ENCODE results near the gene NAT10. TPM values are rescaled to one million over a fixed set of nuclear protein-coding genes. Genes with fewer than 3 reads are reported as not detected.

The NAT10 gene
- total RNA-seq, 1 donor from 2014 or later: 20.9 TPM

DNA sequence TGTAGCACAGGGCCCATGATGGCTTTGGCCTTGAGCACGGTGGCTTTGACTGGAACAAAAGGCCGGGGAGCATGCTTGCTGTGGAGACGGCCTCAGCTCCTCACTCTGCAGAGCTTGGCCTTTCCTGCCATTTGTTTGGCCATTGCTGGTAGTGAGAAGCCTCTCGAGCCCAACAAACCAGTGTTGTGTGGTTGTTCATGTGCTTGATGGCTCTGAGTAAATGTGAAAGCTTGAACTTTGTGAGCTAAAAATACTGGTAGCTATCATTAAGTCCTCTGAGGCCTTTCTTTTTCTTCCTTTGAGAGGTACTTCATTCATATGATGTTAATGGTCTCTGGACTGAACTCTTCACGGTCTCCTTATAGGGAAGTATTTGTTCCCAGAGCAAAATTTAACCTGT is 39.6 kb downstream of the NAT10 start:
- DNase-seq (no peak), ATAC-seq (ENCODE audit: poor library complexity) (no peak)
- intact Hi-C loops (cut with DNase I): loop anchor here (10.0 kb wide), 1 partner anchor 140 kb away; no protein-coding TSS in a partner anchor

DNA sequence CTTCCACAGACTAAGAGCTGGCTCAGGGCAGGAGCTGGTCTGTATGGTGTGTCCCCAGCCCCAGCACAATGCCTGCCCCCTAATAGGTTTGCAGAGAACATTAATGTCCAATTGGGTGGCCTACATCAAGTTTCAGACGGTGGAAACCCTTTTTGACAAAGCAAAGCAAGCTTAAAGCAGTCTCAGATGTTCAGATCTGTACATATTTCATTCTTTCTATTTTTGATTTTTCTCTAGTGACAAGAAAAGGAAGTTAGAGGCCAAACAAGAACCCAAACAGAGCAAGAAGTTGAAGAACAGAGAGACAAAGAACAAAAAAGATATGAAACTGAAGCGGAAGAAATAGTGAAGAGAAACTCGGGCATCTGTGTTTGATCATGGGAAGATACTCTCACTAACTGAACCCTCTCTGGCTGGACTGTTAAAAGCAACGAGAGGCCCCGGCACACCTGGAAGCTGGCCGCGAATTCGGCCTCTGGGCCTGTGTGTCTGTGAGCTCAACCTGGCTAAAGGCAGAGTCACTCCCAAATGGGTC is 40.5 kb downstream of the NAT10 start:
- ATAC-seq (ENCODE audit: poor library complexity) (no peak), DNase-seq (no peak)
- intact Hi-C loops (cut with DNase I): loop anchor here (10.0 kb wide), 1 partner anchor 141 kb away; no protein-coding TSS in a partner anchor

DNA sequence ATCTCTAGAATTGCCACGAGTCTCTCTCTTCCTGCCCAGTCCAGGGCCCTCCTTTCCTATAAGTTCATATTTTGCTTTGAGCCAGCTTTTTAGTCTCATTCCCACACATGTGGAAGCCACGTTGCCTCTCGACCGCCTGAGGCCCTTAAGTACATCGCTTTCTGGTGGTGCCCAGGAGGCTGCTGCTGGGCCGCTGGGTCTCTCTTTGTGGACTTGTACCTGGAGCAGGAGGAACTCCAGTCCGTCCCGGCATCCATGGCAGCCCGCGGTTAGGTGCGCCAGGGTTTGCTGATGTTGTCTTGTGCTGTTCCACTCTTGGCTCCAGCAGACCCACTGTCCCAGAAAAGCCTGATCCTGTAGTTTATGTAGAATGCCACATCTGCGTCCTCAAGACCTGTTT is 41.0 kb downstream of the NAT10 start:
- no peak for ATAC-seq (ENCODE audit: poor library complexity)
- no peak for DNase-seq
- intact Hi-C loops (cut with DNase I): loop anchor here (10.0 kb wide), 1 partner anchor 142 kb away; no protein-coding TSS in a partner anchor

DNA sequence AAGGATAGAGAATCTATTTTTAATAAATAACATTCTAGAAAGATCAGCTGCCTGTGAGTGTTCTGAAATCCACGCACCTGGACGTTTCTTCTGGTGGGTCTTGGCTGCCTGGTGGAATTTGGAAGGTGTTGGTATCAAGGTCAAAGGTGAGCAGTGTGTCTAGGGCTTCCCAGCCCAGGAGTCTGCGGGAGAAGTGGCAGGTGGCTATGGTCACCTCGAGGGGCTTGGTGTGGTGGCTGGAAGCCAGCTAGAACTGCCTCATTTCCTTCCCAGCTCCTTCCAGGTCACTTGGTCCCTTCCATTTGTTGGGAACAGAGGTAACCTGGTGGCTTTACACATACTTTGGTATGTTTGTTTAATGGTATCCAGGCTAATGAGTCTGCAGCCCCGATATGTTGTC is 41.4 kb downstream of the NAT10 start:
- DNase-seq (no peak), ATAC-seq (ENCODE audit: poor library complexity) (no peak)
- intact Hi-C loops (cut with DNase I): loop anchor here (10.0 kb wide), 1 partner anchor 142 kb away; no protein-coding TSS in a partner anchor

DNA sequence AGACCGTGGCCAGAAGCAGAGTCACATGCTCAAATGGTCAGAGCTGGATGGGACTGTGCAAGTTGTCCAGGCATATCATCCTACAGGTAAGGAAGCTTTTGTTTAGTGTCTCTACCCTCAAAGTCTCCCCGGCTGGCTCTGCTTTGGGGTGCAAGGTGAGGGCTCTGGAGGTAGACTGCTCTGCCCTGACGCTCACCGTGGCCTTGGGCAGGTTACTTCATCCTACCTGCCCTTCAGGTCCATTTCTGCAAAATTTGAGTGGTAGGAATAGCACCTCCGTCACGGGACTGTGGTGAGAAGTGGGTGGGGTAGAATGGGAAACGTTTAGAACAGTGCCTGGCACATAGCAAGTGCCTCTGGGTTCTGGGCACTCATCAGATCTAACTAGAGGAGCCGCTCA is 42.2 kb downstream of the NAT10 start:
- intact Hi-C loops (cut with DNase I): loop anchor here (10.0 kb wide), 1 partner anchor 143 kb away; no protein-coding TSS in a partner anchor
- no peak for ATAC-seq (ENCODE audit: poor library complexity)
- DNase-seq: no peak

DNA sequence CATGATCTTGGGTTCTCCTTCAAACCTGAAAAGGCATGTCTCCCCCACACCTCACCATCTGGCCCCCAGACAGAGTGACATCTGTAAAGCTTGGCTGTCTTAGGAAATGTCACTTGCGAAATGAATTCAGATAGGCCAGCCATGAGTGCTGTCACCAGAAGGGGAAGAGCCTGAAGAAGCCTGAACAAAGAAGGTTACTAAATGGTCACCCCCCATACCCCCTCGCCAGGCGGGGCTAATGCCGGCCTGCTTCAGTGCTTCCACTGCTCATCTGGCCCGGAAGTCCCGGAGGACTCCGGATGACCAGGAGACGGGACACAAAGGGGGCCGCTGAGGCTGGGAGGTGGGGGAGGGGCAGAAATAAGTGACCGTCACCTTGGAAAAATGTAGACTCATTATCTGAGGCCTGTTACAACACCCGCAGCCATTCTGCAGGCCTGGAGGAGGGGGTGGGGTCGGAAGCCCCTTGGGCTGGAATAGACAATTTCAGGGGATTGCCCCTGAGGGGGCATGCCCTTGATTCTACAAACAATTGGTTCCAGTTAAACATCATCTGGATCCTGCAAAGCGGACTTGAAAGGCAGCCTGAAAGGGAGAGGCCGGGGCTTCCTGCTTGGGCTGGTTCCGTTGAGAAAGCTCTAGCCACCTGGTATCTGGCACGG is 43.2 kb downstream of the NAT10 start:
- DNase-seq (no peak), ATAC-seq (ENCODE audit: poor library complexity) (no peak)
- intact Hi-C loops (cut with DNase I): loop anchor here (10.0 kb wide), 1 partner anchor 144 kb away; no protein-coding TSS in a partner anchor

DNA sequence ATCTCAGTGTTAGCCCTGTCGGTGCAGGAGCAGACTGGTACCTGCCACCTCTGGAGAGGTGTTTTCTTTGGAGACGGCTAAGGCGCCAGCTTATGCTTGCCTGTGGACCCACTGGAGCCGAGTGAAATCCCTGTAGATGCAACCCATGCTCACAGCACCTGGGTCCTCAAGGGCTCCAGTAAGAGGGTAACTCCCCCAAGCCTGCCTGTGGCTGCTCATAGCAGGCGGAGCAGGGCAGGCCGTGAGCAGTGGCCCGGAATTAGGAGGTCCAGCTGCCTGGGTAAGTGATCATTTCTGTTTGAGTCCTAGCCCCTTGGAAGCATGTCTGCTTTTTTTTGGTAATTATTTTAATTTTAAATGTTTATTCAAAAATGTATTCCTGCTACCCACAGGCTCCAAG is 43.8 kb downstream of the NAT10 start:
- DNase-seq (no peak), ATAC-seq (ENCODE audit: poor library complexity) (no peak)

DNA sequence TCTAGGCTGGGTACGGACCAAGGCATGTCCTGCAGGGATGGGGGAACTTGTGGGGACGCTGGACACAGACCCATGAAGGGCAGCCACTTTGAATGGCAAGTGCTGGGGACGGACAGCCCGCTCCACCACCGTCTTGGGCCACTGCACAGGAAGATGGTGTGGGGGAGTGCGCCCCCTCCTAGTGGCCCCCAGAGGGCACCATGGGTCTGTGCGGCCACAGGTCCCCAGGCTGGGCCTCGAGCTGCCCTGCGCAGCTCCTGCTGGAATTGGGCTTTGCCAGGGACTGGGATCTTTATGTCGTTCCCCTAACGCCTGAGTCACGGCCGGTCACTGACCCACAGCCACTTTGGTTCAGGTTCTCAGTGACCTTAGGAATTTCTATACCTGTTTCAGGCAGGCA is 44.4 kb downstream of the NAT10 start:
- no peak for ATAC-seq (ENCODE audit: poor library complexity)
- no peak for DNase-seq
- intact Hi-C loops (cut with DNase I): loop anchor here (10.0 kb wide), 1 partner anchor 145 kb away; no protein-coding TSS in a partner anchor

More for the DNA sequence above, 43.8 kb downstream of the NAT10 start:
- intact Hi-C loops (cut with DNase I): loop anchor here (10.0 kb wide), 1 partner anchor 144 kb away; no protein-coding TSS in a partner anchor

DNA sequence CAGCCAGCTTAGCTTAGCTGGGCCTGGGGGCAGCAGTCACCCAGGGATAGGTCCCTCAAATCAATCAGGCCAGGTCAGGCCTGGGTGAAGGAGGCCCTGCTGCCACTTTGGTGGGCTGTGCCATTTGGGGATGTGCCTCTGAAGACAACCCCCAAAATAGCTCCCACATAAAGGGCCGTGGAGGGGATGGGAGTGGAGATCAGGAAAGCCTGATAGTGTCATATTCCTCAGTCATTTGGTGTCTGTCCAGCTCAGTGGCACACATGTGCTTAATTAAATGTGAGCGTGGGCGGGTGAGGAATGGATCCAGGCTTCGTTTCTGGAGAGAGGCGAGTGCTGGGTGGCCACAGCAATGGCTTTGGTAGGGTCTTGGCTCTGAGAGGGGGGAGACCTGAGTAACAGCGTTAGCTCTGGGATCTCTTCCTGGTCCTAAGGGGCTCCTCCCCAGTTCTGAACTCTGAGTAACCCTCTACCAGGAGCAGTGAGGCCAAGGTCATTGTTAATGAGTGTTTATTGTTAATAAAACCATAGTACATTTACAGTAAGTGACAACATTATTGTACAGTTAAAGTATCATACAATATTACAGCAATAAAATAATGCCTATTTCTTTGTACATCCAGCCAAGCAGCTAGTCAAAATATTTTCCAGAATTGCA is 45.2 kb downstream of the NAT10 start:
- intact Hi-C loops (cut with DNase I): no loop called here
- ATAC-seq (ENCODE audit: poor library complexity) (no peak), DNase-seq (no peak)

DNA sequence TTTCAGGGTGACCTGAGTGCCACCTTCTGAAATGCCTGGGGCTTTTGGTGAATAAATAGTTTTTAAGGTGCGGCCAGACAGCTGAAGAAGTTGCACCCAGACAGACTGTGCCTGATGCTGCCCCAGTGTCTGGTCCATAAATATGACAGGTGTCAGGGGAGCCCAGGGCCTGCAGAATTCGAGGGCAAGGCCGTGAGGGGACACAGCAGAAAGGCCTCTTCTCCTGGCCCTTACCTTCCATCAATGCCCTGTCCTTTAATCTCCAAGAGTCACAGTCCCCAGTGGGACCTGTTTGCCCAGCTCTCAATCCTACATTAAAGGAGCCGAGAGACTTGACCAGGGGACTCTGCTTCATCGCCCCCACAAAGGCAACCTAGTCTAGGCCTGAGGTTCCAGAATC is 45.7 kb downstream of the NAT10 start:
- intact Hi-C loops (cut with DNase I): no loop called here
- ATAC-seq (ENCODE audit: poor library complexity): no peak
- no peak for DNase-seq

DNA sequence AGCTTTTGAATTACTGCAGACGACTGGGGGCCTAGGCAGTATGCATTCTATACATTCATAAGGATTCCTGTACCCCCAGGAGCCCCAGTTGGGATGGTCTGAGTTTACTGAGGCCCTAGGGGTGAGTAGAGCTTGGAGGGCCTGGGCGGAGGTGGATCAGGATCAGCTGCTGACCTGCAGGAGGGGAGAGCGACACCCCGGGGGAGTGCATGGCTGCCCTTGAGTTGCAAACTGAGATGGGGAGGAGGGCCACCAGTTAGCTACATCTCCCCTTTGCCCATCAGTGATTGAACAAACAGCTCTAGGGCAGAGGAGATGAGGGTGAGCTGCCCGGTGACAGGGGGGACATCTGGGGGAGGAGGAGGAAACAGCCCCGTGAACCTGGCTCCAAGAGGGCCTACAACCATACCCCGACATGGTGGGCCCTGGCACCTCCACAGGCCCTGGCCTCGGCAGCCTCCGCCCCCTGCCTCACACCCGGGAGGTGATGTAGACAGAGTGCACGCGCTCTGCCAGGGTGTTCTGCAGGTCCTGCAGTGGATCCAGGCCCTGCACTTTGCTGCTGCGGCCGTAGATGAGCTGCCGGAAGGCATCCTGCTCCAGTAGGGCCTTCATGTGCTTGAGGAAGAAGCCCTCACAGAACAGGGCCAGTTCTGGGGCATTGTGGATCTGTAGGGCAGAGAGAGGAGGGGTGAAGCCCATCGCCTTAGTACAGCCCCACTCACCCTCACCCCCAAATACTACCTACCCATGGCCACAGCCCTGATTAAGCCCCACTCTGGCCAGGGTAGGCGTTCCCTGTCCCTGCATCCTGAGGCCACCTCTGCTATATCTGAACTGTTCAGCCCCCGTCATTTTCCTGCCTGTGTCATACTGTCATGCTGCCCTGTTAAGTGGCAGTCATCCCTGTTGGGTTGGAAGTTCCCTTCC is 46.8 kb downstream of the NAT10 start:
- DNase-seq (no peak), ATAC-seq (ENCODE audit: poor library complexity) (no peak)
- intact Hi-C loops (cut with DNase I): no loop called here

DNA sequence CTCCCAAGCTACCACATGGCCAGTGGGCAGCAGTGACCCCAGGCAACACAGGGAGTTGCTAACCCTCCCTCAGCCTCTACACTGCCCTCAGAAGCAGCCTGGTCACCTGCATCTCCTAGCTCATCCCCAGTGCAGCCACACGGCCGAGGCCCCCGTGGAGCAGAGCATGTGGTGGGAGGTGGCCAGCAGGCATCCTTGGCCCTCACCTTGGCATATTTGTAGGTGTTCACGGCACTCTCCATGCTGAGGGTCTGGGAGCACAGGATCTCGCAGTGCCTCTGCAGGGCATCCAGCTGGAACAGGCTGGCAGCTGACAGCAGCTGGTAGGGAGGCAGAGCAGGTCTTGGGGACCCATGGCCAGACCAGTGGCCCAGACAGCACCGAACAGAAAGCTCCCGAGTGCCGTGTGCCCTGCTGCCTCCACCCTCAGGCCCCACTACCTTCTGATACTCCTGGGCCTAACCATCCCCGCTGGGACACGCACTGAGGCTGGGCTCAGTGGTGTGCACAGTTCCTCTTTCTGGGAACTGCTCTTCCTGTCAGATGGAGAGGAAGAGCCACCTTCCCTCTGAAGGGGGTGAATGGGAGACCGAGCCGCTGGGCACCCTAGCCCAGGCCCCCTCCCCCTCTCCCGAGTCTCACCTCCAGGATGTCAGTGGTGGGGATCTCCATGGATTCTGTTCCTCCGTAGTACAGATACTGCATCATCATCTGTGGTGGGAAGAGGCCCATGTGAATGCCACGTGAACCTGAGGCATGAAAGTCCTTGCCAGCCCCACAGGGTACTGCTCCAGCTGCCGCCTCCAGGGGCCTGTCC is 48.8 kb downstream of the NAT10 start:
- DNase-seq (no peak), ATAC-seq (ENCODE audit: poor library complexity) (no peak)
- intact Hi-C loops (cut with DNase I): no loop called here

DNA sequence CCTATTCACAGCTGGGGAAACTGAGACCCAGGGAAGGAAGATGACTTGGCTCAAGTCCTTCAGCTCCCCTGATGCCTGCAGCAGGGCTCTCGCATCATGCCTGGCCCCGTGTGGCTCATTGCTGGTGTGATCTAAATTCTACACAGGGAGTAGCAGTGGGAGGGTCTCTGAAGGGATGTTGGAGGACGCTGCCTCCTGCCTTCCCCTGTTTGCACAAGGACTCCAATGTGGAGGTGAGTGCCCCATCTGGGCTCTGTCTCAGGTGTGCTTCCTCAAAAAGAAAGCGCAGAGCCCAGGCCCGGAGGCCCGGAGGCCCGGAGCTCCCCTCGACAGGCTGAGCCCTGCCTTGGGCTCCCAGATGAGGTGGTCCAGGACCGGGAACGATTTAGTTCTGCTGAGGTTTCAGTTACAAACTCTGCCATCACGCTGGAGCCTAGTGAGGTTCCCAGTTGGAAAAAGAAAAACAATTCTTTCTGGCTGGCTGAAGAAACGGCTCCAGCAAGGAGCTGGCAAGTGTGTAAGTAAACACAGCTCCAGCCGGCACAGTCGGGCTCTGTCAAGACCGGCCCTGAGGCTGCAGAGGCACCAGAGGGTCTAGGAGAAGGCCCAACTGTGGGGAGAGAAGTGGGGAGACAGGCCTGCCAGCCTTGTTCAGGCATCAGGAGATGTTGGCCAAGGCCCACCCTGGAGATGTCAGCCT is 49.8 kb downstream of the NAT10 start:
- DNase-seq (no peak), ATAC-seq (ENCODE audit: poor library complexity) (no peak)
- intact Hi-C loops (cut with DNase I): no loop called here

DNA sequence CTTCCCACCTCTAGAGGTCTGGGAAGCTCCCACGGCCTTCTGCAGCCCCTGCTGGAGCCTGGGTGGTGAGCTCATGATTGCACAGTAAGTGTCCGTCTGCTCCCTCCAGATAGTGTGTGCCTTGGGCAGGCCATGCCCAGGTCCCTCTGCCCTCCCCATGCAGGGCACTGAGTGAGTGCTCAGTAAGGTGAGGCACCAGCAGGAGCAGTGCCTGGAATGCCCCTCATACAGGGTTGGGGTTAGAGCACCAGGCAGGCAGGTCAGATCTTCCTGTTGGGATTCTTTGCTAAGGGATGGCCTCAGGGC is 50.3 kb downstream of the NAT10 start:
- DNase-seq (no peak), ATAC-seq (ENCODE audit: poor library complexity) (no peak)
- intact Hi-C loops (cut with DNase I): no loop called here

DNA sequence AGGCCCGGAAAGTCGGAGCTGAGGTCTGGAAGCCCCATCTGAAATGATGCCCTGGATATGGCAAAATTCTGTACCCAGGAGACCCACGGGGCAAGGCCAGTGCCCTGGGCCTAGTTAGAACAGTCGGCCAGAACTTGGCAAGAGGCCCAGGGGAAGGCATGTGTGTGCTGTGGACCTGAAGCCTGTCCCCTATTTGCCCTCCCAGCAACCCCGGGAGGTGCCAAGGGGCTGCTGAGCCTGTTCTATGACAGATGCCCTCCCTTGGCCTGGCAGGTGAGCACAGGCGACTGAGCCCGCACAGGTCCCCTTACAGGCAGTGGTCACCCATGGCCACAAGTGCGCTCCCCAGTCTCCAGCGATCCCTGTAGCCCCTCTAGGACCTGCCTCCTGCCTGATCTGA is 51.7 kb downstream of the NAT10 start:
- ATAC-seq (ENCODE audit: poor library complexity) (peak; percentile 57), DNase-seq (peak; percentile 76)
- intact Hi-C loops (cut with DNase I): no loop called here

DNA sequence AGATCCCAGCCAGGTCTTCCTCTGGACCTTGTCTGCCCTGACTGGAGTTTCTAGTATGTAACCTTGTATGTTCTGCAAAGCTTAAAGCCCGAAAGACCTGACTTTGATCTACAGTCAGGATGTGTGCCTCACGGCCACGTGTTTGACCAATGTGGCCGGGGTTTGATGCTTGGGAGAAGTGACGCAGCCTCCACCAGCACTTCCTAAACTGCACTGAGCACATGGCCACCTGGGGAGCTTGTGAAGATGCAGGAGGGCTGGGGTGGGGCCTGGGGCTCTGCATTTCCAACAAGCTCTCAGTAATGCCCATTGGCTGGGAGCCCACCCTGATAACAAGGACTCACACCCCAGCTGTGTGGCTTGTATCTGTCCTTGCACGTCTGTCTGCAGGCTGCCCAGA is 53.2 kb downstream of the NAT10 start:
- ATAC-seq (ENCODE audit: poor library complexity) (no peak), DNase-seq (no peak)
- intact Hi-C loops (cut with DNase I): no loop called here

DNA sequence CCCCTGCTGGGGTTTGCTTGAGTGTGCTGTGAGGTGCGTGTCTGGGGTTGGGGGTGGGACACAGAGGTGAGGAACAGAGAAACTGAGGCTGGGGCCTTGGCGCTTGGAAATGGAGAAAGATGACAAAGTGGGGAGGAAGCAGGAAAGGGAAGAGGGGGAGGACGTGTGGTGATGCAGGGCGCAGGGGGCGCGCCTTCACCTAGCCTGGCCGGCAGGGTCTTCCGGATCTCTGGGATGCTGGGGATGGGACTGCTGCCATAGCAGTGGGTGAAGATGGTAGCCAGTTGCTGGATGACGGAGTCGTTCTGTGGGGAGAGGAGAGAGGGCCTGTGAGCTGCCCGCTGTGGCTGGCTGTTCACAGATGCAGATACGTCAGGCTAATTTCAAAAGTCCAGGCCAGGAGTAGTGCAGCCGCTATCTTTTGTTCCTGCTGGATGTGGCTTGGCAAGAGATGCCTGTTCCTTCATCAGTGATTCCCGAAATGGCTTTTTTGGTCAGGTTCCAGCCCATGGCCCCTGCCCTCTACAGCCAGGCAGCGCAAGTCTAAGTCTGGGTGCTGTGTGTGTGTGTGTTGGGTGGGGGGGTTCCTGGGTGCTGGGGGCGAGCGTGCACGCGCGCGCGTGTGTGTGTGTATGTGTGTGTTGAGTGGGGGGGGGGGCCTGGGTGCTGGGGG is 54.8 kb downstream of the NAT10 start:
- peak; percentile 41 for DNase-seq
- ATAC-seq (ENCODE audit: poor library complexity): peak; percentile 73
- intact Hi-C loops (cut with DNase I): no loop called here
